Hematopoietic multipotent progenitor cell treated with erythropoietin and hydrocortisone succinate and interleukin-3 and kit ligand, for 15 days (in vitro differentiated cells): ENCODE results near the gene PPARA.

ENCODE experiments used
- DNase-seq: peaks from one replicate; pipeline ENCODE4 v3.0.0-alpha.2; 2015; ENCODE audit warnings: low spot score

Gene PPARA

DNA sequence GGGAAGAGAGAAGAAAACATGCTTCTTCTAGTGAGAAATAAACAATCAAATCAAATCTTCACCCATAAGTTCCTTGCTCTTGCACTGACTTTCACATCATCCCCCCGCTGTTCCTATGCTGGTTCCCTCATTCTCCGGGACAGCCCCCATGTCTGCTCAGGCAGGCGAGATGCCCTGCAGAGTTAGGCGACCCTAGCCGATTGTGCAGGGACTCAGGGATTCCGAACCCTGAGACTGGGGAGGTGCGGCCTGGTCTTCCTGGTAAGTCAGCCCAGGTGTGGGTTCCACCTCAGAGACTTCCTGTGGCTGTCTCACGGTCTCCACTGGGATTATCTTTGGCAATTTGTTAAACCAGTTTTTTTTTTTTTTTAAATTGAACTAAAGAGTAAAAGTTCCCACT, 124.1 kb downstream of the PPARA start:
- DNase-seq: no peak

DNA sequence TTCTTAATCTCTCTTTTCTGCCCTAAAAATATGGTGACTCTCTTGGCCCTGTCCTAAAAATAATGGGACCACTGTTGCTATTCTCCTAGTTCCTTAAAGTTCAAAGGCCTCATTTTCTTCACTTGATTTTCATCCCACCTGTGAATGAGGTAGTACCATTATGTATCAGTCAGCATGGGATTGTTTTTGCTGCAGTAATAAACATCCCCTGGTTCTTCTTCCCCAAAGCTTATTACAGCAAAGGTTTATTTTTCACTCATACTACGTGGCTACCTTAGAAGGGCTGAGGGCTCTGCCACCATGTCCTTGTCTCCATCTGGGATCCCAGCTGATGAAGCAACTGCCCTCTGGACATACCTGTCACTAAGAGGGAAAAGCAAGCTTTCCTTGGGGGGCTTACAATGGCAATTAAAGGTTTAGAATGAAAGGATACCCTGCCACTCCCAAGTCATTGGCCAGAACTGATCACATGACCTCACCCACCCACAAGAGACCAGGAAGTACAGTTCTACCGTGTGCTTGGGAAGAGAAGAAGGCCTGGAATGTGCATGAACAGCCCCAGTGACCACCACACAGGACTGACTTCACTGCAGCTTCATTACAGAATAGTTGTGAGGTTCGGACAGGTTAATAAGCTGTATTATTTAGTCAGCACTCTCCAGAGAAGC, 125.3 kb downstream of the PPARA start:
- no peak for DNase-seq

DNA sequence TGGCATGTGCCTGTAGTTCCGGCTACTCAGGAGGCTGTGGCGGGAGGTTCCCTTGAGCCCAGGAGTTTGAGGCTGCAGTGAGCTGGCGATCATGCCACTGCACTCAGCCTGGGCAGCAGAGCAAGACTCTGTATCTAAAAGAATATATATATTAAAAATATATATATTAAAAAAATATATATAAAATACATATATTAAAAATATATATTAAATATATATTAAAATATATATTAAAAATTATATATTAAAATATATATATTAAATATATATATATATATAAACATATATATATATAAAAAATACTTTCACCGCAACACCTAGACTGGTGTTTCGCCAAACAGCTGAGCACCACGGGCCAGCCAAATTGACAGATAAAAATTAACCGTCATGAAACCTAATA, 126.2 kb downstream of the PPARA start:
- no peak for DNase-seq

DNA sequence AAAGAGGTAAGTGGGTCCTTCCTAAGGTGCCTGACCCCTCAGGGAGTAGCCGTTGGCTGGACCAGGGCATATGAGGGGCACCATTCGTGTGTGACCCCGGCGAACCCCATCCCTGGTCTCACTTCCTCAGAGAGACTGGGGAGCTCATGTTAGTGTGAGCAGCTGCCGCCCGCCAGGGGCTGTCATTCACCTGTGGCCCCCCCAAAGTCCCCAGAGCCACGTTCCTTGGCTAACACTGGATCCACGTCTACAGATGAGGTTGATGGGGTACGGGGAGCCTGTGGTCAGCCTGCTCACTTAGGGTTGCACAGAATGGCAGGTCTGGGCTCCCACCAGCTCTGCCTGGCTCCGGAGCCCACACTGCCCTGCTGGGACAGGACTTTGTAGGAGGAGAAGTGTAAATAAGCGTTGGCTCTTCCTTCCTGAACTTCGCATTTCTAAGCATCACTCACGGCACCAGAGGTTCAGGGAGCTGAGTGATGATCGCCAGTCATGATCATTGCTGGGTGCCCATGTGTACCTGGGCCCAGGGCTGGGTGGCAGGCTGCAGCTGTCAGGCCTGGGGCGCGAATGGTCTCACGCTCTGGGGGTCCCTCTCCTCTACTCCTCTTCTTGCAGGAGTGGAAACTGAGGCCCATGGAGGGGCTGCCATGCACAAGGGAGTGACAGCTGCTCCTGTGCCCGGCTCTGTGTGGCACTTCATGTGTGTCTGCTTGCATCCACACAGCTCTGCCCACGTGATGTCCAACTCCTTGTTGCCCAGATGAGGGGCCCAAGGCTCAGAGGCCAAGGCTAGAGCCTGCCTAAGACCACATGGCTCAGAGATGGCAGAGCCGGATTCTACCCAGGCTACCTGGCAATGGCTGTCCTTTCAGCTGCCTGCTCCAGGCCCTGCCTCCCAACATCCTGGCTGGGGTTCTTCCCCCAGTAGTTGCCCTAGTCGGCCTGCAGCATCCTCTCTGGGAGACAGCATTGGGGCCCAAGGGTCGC, 128.6 kb downstream of the PPARA start:
- DNase-seq: no peak

DNA sequence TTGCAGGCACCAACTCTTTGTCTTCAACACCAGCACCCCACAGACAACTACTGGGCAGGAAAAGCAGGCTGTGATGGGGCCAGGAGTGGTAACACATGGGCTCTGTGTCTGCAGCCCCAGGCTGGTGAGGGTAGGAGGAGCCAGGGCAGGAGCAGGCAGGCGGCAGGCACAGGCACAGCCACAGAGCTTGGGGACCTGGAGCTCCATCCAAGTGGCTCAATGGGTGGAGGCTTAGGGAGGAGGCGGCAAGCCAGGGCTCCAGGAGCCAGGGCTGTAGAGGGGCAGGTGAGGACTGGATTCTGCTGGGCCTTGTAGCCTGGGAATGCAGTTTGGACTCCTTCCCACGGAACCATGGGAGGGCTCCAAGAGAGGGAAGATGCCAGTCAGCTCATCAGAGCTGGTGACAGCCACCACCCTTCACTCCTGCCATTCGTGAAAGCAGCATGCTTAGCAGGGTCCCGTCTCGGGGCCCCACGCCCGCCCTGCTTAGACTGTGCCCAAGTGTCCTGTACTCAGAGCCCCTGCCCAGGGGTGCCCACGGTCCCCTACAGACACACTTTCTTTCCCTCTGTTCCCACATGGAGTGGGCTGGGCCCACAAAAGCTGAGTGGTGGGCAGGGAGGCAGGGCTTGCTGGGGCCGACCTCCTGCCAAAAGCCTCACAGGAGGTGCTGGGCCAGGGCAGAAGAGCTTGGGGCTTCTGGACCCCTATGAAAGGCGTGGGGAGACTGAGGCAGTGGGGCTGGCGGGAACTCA, 129.9 kb downstream of the PPARA start:
- no peak for DNase-seq

DNA sequence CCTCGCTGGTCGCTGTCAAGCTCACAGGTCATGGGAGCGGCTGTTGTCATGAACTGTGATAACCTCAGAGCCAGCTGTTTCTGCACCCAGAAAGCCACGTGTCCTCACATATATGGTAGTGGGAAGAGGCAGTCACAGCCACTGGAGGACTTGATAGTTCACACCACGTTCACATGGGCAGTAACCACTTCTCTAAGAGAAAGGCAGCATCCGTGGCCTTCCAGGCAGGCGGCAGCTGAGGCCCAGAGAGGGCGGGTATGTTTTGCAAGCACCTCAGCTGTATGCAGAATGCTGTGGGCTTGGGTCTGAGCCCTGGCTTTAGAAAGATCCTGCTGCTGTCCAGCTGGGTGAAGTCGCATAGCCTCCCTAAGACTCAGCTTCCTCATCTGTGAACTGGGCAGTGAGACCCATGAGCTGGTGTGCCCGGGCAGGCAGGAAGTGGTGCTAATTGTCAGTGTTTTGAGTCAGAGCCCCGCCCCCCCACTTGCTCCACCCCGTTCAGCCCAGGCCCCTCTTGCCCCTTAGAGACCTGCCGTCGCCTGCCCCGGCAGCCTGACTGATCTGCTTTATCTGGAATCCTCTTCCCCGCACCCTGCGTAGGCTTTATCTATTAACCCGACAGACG, 130.8 kb downstream of the PPARA start:
- no peak for DNase-seq

DNA sequence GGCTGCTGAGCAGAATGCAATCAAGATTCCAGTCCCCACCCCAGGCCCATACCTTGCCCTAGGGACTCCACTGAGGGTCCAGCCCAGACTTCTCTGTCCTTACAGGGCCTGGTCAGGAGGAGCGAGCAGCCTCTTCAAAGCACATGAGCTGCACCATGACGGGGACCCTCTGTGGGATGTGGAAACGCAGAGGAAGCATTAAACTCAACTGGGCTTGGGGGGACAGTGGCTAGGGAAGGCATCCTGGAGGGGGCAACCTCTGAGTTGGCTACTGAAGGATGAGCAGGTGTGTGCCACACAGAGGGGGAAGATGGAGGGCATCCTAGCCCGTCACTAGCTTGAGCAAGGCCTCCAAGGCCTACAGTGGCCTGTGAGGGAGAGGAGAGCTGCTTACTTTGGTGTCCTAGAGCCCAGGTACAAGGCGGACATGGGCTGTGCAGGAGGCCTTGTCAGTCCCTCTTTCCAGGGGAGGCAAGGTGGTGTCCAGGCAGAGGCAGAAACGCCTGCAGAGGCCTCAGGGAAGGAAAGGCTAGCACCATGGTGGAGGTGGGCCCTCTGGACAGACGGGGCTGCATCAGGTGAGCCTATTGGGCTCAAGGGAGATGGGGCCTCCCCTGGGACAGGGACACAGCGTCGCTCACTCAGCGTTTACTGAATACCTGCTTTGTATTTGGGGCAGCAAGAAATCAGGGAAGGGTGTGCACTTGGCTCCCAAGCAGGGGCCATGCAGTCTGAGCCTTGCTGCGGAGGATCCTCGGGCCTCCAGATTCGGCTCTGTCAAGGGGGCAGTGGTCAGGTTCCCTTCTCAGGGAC, 131.7 kb downstream of the PPARA start:
- no peak for DNase-seq

DNA sequence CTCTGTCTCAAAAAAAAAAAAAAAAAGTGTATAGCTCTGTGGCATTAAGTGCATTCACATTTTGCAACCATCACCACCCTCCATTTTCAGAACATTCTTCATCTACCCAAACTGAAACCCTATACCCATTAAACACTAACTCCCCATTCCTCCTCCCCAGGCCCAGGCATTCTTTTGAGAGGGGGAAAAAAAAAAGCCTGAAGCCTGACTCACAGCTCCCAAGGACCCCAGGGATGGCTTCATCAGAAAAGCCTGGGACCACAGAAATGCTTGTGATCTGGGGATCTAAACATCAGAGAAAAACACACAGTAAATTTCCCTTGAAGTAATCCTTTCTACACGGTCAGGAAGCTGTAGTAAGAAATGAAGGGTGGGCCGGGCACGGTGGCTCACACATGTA, 135.7 kb downstream of the PPARA start:
- DNase-seq: no peak

DNA sequence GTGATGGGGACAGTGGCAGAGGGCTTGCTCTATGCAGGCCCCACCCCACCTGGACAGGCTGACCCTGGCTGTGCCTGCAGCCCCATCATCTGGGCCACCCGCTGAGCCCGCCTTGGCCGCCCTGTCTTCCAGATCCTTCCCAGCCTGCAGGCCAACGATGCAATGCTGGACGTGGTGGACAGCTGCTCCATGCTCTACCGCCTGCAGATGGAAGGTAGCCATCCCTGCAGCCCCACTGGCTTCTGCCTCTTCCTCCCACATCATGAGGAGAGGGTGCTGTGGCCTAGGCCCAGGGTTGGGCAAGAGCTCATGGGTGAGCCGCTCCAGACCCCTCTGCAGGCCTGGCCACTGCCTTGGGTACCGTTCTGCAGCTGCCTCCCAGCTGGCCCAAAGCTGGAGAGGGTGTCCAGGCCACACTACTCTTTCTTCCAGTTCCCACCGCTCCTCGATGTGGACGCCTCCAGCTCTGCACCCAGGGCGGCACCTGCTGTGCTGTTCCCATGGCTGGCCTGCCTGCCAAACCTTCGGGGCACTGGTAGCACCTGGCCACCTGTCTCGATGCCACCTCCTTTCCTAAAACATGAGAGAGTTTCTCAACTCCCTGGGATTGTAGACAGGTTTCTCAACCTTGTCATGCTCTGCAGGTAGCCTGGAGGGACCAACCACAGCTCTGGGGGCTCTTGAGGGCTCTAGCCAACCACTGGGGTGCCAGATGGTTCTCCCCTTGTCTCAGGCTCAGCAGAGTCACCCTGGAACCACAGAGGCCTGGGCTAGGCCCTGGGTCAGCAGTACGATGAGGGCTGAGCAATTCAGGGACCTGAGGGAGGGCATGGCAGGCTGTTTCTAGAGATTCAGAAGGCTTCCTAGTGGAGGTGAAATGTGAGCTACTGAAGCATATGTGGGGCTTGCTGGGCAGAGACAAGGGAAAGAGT, 136.9 kb downstream of the PPARA start:
- DNase-seq: no peak

DNA sequence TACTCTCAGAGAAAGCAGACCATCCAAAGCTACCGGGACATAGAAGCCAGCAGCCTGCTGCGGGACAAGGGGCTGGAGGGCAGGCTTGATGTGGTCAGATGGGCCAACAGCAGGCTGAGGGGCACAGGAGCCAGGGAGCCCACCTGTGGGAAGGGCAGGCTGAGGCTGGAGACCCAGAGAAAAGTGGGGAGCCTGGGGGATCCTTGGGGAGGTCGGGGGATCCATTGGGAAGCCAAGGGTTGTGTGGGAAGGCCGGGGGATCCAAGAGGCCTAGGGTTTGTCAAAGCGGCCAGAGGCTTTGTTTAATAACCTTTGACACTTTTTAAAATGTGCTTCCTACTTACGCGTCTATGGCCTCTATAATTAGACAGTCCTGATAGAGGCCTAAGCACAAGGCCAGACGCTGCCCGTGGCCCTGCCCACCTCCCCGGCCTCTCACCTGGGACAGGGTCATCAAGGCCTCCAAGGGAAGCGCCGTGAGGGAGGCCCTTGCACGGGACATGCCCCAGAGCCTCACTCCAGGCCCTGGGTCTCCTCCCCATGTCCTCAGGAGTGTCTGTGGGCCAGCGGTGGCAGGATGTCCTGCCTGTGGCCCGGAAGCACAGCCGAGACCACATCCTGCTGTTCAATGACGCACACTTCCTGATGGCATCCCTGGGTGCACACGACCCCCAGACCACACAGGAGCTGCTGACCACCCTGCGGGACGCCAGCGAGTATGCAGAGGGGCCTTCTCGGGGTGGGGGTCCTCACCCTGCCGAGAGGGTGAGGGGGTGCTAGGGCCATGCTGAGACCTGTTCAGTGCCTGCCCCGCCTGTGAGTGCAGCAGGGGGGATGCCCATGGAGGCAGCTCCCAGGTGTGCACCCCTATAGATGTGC, 137.8 kb downstream of the PPARA start:
- no peak for DNase-seq

DNA sequence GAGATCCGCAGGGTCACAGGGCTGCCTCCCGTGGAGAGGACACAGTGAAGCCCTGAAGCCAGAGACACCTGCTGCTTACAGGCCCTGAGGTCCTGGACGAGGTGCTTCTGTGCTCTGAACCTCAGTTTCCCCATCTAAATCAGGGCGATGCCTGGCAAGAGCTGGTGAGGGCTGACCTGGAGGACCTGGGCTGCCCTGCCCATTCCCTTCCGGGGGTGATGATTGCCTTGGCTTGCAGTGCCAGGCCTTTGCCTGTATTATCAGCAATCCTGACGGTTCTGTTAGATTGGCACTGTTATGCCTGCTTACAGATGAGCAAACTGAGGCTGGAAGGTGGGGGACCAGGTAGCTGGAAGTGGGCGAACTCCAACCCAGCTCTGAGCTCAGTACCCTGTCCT, 138.5 kb downstream of the PPARA start:
- DNase-seq: no peak

DNA sequence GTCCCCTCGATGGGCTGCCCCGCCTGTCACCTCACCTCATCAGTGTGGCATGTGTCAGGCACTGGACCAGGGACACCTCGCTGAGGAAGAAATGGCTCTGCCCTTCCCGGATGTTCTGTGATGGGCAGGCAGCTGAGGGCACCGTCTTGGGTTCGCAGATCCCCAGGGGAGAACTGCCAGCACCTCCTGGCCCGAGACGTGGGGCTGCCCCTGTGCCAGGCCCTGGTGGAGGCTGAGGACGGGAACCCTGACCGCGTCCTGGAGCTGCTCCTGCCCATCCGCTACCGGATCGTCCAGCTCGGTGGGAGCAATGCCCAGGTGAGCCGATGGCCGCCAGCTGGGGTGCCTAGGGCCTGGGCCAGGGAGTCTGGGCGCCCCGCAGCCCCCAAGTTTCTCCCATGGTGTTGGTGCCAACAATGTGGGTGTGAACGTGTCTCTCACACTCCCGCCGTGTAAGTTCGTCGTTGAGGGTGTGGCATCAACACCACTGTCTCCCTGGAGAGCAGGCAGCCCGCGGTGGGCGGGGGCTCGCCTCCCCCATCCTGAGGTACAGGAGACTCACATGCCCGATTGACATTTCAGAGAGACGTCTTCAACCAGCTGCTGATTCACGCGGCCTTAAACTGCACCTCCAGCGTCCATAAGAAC, 139.0 kb downstream of the PPARA start:
- no peak for DNase-seq

DNA sequence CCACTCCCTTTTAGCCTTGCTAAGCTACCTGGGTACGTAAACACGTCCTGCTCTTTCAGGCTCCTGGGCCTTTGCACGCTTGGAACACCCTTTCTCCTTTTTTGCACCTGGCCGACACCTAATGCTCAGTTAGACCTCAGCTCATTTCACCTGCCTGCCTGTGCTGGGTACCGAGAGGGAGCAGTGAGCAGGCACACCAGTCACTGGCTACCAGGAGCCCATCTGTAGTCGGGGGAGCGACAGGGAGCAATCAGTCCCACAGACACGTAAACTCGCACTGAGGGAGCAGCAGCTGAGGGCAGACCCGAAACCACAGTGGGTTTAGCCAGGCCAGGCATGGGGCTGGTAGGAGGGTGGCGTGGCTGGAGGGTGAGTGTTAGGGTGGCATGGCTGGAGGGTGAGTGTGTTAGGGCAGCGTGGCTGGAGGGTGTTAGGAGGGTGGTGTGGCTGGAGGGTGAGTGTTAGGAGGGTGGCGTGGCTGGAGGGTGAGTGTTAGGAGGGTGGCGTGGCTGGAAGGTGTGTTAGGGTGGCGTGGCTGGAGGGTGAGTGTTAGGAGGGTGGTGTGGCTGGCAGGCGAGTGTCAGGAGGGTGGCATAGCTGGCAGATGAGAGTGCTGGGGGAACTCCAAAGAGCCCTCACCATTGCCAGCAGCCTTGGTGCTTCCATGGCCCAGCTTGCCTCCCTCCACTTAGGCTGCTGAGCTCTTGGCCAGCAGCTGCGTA, 140.0 kb downstream of the PPARA start:
- no peak for DNase-seq

DNA sequence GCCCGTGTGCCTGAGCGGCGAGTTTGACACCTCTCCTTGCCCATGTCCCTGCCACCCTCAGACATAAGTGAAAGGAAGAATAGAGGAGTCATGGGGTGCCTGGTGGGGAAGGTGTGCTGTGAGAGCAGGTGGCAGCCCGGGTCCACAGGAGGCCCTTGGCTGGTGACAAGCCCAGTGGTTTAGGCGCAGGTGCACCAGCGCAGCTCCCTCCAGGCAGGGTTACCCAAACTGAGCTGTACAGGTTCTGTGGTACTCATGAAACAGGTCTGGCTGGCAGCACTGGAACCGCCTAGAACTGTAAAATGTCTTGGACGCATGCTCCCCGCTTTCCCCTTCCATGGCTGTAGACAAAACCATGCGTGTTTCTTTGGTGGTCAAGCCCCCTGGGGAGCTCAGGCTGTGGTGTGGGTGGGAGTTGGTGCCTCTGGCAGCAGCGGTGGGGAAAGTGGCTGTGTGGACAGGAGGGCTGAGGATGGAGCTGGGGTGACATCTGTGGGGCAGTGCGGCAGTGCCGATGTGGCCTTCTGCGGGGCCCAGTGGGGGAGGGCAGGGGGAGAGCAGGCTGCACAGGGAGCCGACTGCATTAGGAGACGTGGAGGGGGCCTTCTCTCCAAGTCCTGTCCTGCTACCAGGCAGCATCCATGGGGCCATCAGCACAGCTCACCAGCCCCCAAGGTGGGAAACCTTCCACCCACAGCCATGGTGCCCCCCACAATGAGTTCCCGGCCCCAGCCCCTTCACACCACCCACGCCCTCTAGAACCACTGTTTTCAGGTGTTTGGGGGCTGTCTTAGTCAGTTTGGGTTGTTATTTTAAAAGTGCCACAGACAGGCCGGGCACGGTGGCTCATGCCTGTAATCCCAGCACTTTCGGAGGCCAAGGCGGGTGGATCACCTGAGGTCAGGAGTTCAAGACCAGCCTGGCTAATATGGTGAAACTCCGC, 140.8 kb downstream of the PPARA start:
- no peak for DNase-seq

DNA sequence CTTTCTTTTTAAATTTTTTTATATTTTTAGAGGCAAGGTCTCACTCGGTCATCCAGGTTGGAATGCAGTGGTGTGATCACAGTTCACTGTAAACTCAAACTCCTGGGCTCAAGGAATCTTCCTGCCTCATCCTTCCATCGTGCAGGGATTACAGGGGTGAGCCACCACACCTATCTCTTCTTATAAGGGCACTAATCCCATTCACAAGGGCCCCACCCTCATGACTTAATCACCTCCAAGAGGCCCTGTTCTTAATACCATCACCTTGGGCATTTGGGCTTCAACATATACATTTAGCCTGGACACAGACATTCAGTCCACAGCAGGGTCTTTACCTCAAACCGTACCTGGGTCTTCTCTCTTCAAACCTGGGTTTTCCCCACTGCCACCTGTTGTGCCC, 141.8 kb downstream of the PPARA start:
- DNase-seq: no peak

DNA sequence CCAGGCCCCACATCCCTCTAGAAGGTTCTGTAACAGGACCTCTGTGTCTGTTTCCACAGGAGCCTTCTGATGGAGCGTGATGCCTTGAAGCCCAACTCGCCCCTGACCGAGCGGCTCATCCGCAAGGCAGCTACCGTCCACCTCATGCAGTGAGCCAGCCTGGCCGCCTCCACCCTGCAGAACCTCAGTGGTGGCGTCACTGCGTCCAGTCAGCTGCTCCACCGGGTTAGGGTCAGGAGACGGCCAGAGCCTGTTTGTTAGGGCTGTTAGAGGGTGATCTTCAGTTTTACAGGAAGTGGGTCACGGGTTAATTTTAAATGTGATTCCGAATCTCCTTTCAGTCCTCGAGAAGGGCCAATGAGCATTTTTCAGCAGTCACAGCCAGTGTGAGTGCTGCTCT, 142.4 kb downstream of the PPARA start:
- no peak for DNase-seq
